ENCODE data around the gene CCNB1IP1.

GRCh38 chr14:20347747-20348146 is 14.7 kb upstream of the CCNB1IP1 start:
- TF ChIP-seq BHLHE40 (IDR thresholded peaks at IDR 0.05; ENCODE audit: borderline replicate concordance) (no peak), TARDBP (IDR thresholded peaks at IDR 0.05) (no peak), SP1 (IDR thresholded peaks at IDR 0.05) (no peak), FOXM1 (IDR thresholded peaks at IDR 0.05; ENCODE audit: borderline replicate concordance) (no peak), FOXK2 (IDR thresholded peaks at IDR 0.05) (no peak), ELF4 (IDR thresholded peaks at IDR 0.05) (no peak), FOXA1 (IDR thresholded peaks at IDR 0.05) (no peak), HDGF (IDR thresholded peaks at IDR 0.05; ENCODE audit: borderline replicate concordance) (no peak), SUZ12 (IDR thresholded peaks at IDR 0.05) (no peak), LEF1 (IDR thresholded peaks at IDR 0.05; ENCODE audit: borderline replicate concordance) (no peak), ARNT (IDR thresholded peaks at IDR 0.05) (no peak), PKNOX1 (IDR thresholded peaks at IDR 0.05) (no peak)

All from HEK293T (cell line).